Muscle of arm (tissue), 12 donors: ENCODE results near the gene NEK11. TPM values are rescaled to one million over a fixed set of nuclear protein-coding genes. Genes with fewer than 3 reads are reported as not detected.

Experiments used
- DNase-seq: peaks from one replicate; pipeline ENCODE4 v3.0.0-alpha.2; 2013
- polyA plus RNA-seq, 12 donors: library from polyadenylated mRNA; unstranded; fragments of 120-200 nt; gene quantifications; one replicate each; pipeline ENCODE4 v1.2.1, GENCODE V29; 2013; ENCODE audit not compliant: insufficient read length in 12 of 12

NEK11 gene
- polyA plus RNA-seq, 12 donors: 4.5 to 13.1 (median 8.5) TPM; not detected in 1

DNA sequence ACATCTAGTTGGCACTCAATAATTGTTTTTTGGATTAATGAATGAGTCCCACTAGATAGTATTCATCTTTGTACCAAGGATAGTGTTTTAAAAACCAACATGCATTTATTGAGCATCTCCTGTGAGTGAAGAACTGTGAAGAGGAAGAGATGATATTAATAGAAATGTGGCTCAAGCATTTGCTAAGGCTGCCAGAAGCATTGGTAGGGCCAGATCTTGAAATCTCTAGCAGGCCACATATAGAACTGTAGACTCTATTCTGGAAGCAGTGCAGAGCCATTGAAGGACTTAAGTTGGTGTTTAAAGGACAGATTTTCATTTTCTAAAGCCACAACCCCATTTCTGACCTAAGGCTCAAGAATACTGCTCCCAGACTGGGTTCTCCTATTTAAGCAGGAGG is 99.0 kb downstream of the NEK11 start:
- DNase-seq: no peak

DNA sequence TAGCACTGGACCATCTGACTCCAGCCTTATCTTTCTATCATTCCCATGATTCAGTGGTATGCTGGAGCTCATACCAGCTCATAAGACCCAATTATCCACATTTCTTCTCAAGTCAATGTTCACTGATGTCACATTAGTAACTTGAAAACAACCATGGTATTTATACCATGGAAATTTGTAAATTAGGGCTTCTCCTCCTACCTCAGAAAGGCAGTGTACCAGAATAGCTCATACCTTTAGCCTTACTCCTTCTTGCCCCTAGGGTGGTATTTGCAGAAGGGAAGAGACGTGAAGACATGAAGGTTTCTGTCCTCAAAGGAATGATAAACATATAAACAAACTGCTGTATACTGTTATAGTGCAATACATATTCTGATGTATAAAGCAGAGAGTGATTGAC is 114.2 kb downstream of the NEK11 start:
- DNase-seq: no peak

DNA sequence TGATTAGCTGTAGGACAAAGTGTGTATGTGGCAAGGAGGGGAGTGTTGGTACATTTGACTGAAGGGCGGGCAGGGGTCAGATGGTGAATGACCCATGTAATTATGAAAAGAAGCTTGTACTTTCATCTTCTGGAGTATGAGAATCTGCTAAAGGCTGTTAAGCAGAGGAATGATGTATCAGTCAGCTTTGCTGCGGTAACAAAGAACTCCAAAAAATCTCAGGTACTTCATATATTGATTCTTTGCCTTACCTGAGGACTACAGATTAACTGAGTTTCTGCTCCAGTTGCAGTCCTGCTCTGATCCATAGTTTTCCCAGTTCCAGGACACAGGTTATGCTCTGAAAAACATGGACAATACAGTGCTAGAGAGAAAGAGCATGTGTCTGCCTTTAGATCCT is 115.1 kb downstream of the NEK11 start:
- no peak for DNase-seq

DNA sequence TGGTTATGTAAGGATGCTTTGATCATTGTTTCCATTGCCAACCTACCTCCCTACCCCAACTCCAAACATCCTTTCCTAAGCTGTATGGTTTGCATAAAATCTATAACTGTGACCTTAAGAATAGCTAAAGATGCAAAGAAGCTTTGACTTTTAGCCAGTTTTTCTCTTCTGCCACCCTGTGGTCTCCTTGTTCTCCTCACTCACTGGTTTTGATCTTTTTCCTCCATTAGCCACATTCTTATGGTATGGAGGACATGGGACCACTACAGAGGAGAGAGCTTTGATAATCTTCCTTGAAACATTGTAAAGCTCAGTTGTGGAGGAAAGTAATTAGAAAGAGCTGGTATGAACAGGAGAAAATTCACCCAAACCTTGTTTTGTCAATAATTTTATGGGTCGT is 115.9 kb downstream of the NEK11 start:
- DNase-seq: no peak

DNA sequence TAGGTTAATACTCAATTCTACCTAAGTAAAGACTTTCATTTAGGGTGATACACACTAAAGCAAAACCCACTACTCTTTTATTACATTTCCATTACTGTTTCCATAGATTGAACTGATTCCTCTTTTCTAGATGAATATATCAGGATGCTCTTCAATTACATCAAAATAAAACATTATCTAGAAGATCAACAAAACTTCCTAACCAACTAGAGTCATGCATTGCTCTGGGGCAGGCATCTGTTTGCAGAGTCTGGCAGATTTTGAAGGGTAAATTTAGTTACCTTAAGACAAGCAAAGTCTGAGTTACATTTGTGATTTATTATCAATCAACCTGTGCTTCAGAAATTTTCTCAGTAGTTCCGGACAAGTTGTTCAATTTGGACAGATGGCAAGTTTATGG is 117.1 kb downstream of the NEK11 start:
- no peak for DNase-seq

DNA sequence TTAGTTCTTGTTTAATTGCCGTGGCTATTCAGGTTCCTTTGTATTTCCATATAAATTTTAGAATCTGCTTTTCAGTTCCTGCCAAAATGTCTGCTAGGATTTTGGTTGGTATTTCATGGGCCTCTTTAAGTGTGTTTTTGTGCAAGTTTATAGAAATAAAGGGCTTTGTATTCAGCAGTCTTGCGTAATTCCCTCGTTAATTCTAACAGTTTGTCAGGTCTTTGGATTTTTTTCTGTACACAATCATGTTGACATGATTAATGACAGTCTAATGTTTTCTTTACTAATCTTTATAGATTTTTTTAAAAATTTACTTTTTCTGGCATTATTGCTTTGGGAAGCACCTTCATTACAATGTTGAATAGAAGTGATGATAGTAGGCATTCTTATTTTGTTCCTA is 120.9 kb downstream of the NEK11 start:
- DNase-seq: no peak

DNA sequence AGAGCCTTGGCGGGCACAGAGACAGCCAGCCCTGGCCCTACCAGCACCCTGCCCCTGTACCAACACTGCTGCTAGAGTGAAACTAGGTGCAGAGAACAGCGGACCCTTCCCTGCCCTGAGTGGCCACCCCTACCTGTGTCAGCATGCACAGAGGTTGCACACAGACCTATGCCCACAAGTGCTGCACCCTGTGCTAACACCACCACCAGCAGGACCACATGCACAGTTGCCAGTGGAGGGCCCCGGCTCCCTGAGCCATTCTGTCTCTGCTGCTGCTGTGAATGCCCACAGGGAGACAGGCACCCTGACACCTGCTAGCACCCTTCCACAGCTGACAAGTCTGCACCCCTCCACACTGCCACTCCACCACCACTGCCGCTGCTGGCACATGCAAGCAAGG is 131.8 kb downstream of the NEK11 start:
- DNase-seq: no peak

DNA sequence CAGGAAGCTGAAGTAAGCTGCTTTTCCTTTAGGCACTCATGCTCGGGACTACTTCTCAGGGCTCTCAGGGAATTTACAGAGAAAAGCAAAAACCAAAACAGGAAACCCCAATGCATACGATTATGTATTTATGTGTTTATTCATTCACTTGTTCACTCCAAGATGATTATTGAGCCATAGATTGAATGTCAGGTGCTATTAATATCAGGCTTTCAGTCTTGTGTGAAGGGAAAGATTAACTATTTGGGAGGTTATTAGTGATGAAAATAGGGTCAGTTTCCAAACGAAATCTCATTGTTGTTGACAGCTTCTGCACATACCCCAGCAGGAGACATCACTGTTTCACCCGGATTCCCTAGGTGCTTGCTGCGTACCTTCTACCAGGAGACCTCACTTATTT is 135.8 kb downstream of the NEK11 start:
- DNase-seq: no peak

DNA sequence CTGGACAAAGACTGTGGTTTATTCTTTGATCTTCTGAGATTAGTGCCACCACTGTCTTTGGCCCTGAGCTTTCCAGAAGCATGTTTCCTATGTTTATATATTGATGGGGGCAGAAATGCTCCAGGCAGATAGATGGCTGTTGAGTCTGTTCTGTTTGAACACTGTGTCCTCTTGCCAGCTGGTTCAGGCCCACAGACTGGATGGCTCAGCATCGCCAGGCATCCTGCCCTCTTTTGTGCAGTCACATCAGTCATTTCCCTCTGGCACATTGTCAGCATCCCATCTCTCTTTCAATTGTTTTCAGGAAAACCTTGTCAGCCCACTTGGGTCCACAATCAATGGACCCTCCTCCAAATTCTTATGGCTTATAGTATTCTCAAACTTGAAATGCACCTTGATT is 141.2 kb downstream of the NEK11 start:
- no peak for DNase-seq

DNA sequence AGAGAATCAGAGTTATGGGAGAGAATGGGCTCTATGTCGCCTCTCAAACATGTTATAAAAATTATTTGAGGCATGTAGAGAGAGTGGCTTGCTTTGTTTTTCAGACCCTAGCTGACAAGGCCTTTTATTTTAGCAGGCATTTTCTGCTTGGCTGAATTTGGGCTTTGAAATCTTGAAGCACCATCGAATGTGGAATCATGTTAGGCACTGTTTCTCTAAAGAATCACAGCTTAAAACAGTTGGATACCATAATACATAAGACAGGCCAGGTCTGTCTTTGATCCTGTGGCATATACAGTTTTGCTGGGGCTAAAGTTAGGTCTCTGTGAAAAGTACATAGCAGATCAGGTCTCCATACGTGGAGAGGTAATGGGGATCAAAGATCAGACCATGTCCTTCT is 142.7 kb downstream of the NEK11 start:
- DNase-seq: no peak

DNA sequence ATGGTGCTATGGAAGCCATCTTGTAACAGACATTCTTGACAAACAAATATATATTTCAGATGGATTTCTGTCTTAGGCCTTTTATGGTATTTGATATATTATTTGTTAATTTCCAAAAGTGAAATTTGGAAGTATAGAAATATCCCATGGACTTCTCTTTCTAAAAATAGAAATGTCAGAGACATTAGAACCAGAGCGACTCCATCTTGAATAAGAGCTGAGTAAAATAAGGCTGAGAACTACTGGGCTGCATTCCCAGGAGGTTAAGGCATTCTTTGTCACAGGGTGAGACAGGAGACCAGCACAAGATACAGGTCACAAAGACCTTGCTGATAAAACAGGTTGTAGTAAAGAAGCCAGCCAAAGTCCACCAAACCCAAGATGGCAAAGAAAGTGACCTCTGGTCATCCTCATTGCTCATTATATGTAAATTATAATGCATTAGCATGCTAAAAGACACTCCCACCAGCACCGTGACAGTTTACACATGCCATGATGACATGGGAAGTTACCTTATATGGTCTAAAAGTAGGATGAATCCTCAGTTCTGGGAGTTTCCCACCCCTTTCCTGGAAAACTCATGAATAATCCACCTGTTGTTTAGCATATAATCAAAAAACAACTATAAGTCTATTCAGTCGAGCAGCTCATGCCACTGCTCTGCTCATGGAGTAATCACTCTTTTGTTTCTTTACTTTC is 146.0 kb downstream of the NEK11 start:
- DNase-seq: no peak

DNA sequence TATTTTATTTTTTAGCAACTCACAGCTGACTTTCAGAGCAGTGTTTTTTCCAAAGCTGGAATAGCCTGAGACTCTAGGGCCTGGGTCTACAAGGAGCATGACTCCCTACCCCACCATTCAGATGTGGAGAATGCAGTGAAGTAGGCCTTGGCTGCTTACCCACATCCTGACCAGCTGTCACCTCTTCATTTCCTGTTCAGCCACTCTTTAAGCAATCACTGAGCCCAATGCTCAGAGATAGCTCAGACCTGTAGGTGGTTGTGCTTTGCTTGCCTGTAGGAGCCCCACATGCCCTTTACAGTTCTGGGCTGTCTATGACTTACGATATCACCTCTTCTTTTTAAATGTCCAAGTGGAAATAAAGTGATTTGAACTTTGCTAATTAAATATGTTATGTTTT is 148.1 kb downstream of the NEK11 start:
- no peak for DNase-seq

DNA sequence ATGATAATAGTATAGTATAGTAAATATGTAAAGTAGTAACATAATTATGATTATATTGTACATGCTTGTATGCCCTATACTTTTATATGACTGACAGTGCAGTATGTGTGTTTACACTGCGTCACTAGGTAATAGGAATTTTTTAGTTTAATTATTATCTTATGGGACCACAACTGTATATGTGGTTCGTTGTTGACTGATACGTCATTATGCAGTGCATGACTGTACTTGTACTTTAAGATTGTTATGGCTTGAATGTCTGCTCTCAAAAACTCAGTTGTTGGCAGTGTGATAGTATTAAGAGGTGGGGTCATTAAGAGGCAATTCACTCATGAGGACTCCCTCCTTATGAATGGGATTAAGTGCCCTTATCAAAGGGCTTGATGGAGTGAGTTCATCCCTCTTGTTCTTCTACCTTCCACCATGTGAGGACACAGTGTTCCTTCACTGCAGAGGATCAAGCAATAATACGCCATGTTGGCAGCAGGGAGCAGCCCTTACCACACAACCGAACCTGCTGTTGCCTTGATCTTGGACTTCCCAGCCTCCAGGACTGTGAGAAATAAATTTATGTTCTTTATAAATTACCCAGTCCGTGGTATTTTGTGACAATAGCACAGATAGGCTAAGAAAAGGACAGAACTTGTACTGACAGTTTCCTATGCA is 152.2 kb downstream of the NEK11 start:
- no peak for DNase-seq

DNA sequence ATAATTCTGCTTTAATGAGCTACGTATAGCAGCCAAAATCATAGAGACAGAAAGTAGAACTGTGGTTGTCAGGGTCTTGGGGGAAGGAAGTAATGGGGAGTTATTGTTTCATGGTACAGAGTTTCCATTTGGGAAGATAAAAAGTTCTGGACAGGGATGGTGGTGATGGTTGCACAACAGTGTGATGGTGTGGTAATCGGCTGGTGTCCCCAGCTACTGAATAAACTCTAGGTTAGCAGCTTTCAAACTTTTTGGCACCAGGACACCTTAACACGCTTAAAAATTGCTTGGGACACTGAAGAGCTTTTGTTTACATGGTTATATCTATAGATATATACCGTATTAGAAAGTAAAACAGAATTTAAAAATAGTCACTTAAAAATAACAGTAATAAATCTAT is 166.0 kb downstream of the NEK11 start:
- no peak for DNase-seq

DNA sequence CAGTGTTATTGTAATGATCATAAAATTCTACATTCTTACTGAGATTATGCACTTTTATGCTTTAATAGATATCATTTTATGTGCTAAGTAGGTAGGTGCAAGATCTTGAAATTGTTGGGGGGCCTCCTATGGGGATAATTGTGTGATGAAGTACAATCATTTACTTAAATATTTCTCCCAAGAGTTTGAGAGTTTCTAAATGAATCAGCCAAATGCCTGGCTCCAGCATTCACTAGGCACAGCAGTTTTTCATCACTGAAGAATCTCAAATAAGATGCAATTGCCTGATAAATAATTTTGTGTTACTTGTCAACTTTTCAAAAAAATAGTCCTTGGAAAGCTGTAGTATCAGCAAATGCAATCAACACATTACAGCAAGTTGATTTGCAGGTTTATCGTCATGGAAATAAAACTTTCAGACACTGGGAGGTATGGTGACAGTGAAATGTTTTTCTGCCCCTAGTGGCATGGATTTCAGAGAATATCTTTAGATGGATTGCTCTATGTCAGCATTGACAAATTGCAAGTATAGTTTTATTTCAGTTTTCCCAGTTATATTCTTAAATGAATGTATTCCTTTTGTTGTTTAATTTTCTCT is 167.1 kb downstream of the NEK11 start:
- no peak for DNase-seq

DNA sequence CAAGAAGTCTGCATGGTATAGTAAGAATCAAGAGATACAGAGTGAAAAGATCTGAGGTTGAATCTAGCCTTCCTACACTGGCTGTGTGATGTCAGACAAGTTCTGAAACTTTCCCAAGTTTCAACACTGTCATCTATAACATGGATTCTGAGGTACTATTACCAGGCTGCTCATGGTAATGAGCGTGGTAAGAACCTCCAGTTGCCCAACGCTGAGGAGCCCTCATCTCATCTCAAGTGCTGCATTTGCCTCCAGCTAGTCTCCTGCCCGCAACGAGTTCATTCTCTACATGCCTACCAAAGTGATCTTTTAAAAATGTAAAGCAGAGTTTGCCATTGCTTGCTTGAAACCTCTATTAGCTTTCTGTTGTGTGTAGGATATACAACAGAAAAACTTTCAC is 168.1 kb downstream of the NEK11 start:
- DNase-seq: no peak

DNA sequence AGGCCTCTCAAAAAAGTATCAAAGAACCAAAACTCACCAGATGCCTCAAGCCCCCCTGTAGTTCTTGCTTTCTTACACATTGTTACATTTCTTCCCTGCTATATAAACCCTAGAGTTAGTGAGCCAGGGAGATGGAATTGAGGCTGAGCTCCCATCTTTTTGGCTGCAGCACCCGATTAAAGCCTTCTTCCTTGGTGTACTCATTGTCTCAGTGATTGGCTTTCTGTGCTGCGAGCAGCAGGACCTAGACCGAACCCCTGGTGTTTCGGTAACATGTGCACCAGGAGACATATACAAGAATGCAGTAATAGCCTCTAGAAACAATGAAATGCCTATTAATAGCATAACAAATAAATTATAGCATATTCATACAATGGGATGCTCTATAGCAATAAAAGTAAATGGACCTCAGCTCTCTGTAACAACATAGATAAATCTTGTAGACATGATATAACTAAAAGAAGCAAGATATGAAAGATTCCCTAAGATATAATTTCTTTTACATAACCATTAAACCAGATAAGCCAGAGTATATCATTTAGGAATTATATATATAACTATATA is 174.0 kb downstream of the NEK11 start:
- DNase-seq: no peak

DNA sequence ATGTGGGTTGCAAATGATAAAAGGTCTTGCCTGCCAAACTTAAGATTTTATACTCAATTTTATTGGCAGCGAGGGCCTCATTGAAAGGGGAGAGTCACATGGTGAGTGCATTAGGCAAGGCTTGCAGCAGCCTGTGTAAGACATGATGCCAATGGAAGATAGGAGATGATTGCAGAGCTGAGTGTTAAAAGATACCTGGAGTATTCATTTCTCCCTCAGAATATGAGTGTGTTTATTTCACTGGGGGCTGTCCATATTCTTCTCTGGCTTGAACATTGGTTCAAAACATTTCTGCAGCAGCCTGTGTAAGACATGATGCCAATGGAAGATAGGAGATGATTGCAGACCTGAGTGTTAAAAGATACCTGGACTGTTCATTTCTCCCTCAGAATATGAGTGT is 189.7 kb downstream of the NEK11 start:
- DNase-seq: no peak

DNA sequence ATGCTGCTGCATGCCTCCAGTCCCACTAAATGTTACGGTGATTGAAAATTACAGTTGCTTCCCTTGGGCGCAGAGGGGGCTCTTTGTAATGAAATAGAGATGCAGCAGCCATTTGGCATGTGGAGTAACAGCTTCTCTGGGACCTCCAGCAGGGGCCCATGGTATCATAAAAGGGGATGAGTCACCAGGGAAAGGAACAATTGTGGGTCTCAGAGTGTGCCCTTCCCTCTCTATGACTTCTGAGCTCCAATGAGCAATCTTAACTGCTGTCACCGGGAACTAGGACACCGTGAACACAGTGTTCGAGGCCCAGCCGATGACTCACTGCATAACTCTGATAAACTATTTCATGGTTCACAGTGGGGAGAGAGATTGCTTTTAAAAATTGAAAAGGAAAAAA is 190.1 kb downstream of the NEK11 start:
- no peak for DNase-seq

DNA sequence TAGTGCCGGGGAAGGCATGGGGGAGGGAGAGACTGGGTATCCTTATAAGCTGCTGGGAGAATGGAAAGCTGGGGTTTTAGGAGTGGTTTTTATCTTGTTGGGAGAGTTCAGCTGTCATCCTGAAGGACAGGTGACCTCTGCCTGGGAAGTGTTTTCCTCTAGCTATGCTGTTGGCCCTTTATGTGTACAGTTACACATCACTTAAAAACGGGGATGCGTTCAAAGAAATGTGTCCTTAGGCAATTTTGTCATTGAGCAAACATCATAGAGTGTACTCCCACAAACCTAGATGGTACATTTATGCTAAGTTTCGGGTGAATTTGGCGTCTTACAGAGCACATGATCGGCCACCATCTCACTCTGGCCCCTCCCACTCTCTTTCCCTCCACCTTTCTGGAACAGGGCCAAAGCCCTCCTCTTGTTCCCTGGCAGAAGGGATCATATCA is 190.6 kb downstream of the NEK11 start:
- DNase-seq: no peak

DNA sequence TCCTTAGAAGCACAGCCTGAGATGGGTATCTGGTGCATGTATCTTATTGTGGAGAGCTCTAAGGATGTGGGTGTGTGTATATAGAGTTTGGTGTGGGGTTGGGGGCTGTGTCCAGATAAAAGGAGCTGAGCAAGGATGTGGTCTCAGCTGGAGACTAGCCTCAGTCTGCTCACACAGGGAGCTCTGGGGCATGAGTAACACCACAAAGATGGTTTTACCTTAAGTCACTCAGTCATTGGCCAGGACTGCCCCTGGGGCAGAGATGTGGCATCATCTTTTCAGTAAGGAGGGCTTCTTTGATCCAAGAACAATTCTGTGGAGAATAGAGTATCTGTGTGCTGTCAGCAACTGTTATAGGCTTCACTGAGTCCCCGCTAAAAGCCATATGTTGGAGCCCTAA is 191.5 kb downstream of the NEK11 start:
- no peak for DNase-seq

DNA sequence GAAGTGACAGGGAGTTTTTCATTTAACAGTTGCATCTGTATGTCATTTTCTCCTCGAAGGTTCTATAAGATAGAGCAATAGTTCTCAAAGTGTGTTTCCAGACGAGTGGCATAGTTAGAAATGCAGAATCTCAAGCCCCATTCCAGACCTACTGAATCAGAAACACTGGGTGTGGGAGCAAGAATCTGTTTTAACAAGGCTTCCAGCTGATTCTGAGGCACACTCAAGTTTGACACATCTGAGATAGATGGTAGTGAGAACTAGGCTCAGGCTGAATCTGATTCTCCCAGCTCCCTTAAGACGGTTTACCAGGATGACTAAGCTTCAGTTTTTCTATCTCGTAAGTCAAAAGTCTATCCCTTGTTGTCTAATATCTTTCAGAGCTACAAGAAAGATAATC is 195.1 kb downstream of the NEK11 start:
- DNase-seq: no peak

DNA sequence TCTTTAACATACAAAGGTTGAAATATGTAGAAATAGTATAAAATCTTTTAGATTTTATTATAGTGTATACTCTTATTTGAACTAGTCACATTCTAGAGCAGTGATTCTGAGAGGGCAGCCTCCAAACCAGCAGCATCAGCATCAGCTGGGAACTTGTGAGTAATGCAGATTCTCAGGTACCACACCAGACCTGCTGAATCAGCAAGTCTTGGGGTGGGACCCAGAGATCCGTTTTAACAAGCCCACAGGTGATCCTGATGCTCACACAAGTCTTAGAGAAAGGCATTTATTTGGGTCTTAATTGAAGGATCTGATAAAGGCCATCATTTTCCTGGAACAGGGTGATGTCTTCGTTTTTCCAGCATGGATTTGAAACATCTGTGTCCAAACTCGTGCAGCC is 195.9 kb downstream of the NEK11 start:
- DNase-seq: no peak
